ENCODE measurements around the gene TSSK3. TPM values are rescaled to one million over a fixed set of nuclear protein-coding genes. Genes with fewer than 3 reads are reported as not detected.

Gene TSSK3
- total and polyA plus RNA-seq, 9 of the 15 experiments (the other 6 are each of a cell fraction or from before 2014, with no cell fraction given): 0.27 to 2.8 (median 1.9) TPM

GRCh38 chr1:32390904-32391870 is 28.8 kb downstream of the TSSK3 start (continued):
- TF ChIP-seq MCM7 (IDR thresholded peaks at IDR 0.05) (no peak; a peak in 1 of 4 replicates), JUND (IDR thresholded peaks at IDR 0.05; ENCODE audit: borderline replicate concordance, low read depth, low read length) (peak; percentile 83), JUND (tag; IDR thresholded peaks at IDR 0.05; ENCODE audit: borderline replicate concordance, low read depth, low read length) (peak; percentile 86; the same call in 1 of the 3 replicates), ZNF695 (CRISPR knock-in tag; IDR thresholded peaks at IDR 0.05) (0 out of 2 replicates have a peak, but pooled peaks have one; percentile 33), FOXK2 (conservative IDR thresholded peaks at IDR 0.05 in 1 of 2, IDR thresholded peaks at IDR 0.05 in 1 of 2; ENCODE audit: low read depth in 2 of 2) (peak in 1 of 2 experiments; percentile 69; a peak in 3 of 4 replicates), BCLAF1 (IDR thresholded peaks at IDR 0.05; ENCODE audit: borderline replicate concordance in 1 of 2, control insufficient read depth in 1 of 2, low read depth in 2 of 2, low read length in 1 of 2) (peak in 1 of 2 experiments; percentile 77; a peak in 1 of 4 replicates), ZNF583 (CRISPR knock-in tag; IDR thresholded peaks at IDR 0.05) (0 out of 2 replicates have a peak, but pooled peaks have one; percentile 78), HINFP (tag; conservative IDR thresholded peaks at IDR 0.05; ENCODE audit: low read depth) (no peak), TBP (optimal IDR thresholded peaks at IDR 0.05; ENCODE audit: low read depth, low read length) (peak; percentile 46), TBL1XR1 (IDR thresholded peaks at IDR 0.05; ENCODE audit: low read length in 2 of 2) (peak; percentile 87 to 97; a peak in 3 of 4 replicates), TOE1 (IDR thresholded peaks at IDR 0.05; ENCODE audit: borderline replicate concordance) (peak; percentile 70), TOE1 (CRISPR knock-in tag; IDR thresholded peaks at IDR 0.05; ENCODE audit: borderline replicate concordance, low read depth) (no peak), HMBOX1 (IDR thresholded peaks at IDR 0.05) (peak; percentile 96), FOXA3 (CRISPR knock-in tag; conservative IDR thresholded peaks at IDR 0.05 in 1 of 2, IDR thresholded peaks at IDR 0.05 in 1 of 2) (peak; percentile 39 to 80; a peak in 3 of 4 replicates), MYC (IDR thresholded peaks at IDR 0.05; ENCODE audit: low read depth, low read length) (peak; percentile 63; the same call in 1 of the 2 replicates), MYC (CRISPR knock-in tag; IDR thresholded peaks at IDR 0.05; ENCODE audit: borderline replicate concordance, low read depth) (no peak), CXXC5 (CRISPR knock-in tag; IDR thresholded peaks at IDR 0.05) (peak; percentile 95)
